Measurements from ENCODE around the gene ACACA. TPM values are rescaled to one million over a fixed set of nuclear protein-coding genes. Genes with fewer than 3 reads are reported as not detected.

The ACACA gene
- total and polyA plus RNA-seq, 3 experiments from 2014 or later: 7.5 to 51.1 (median 41.3) TPM

GRCh38 chr17:37135576-37135975, 271.1 kb downstream of the ACACA start:
- POLR2A ChIA-PET: no interaction called here
- H3K4me1 ChIP-seq (ENCODE audit: insufficient read depth, low read length): no peaks in the 10 kb centered on the region
- peak overlapping the region in 1 of 8 donors; percentile 1 for H3K27ac Mint-ChIP-seq

GRCh38 chr17:37134050-37134449, 272.6 kb downstream of the ACACA start:
- Mint-ChIP-seq H3K27ac (no peak overlapping the region), H3K4me3 (no peak overlapping the region), H3K36me3 (peaks cover 0 to 12% (median 10%) of the 10 kb centered on the region in 3 donors), H3K4me1 (no peaks in the 10 kb centered on the region), H3K27me3 (no peaks in the 10 kb centered on the region), H3K9me3 (no peaks in the 10 kb centered on the region)
- no peaks in the 10 kb centered on the region for H3K9me3 ChIP-seq (ENCODE audit: low read length)
- peak in 1 of 5 donors; percentile 2 for DNase-seq
- POLR2A ChIA-PET: no interaction called here
- no peaks in the 10 kb centered on the region for H3K27me3 ChIP-seq (ENCODE audit: insufficient read depth, low read length, poor library complexity, severe bottlenecking)
- H3K27ac ChIP-seq (ENCODE audit: low read depth, low read length): no peak overlapping the region
- CTCF ChIA-PET: no interaction called here
- no peaks in the 10 kb centered on the region for H3K4me1 ChIP-seq (ENCODE audit: insufficient read depth, low read length)
- H3K4me3 ChIP-seq (ENCODE audit: low read length): no peak overlapping the region
- H3K36me3 ChIP-seq (ENCODE audit: insufficient read depth, low read length): peaks cover 4% of the 10 kb centered on the region

More at GRCh38 chr17:37135576-37135975, 271.1 kb downstream of the ACACA start:
- DNase-seq: no peak
- no peaks in the 10 kb centered on the region for H3K27me3 ChIP-seq (ENCODE audit: insufficient read depth, low read length, poor library complexity, severe bottlenecking)
- CTCF ChIA-PET: no interaction called here
- Mint-ChIP-seq H3K9me3 (no peaks in the 10 kb centered on the region), H3K27me3 (no peaks in the 10 kb centered on the region), H3K4me1 (no peaks in the 10 kb centered on the region), H3K4me3 (no peak overlapping the region), H3K36me3 (peaks cover 0 to 6% (median 1%) of the 10 kb centered on the region in 3 donors)
- H3K36me3 ChIP-seq (ENCODE audit: insufficient read depth, low read length): no peaks in the 10 kb centered on the region
- no peaks in the 10 kb centered on the region for H3K9me3 ChIP-seq (ENCODE audit: low read length)
- no peak overlapping the region for H3K27ac ChIP-seq (ENCODE audit: low read depth, low read length)
- no peak overlapping the region for H3K4me3 ChIP-seq (ENCODE audit: low read length)

- H3K27me3 Mint-ChIP-seq: no peaks in the 10 kb centered on the region
Measured at GRCh38 chr17:37133136-37133535, 273.5 kb downstream of the ACACA start.

GRCh38 chr17:37131669-37132611, 274.7 kb downstream of the ACACA start:
- H3K4me1 Mint-ChIP-seq: no peaks in the 10 kb centered on the region
- Histone ChIP-seq H3K9me3 (ENCODE audit: low read length) (no peaks in the 10 kb centered on the region), H3K36me3 (ENCODE audit: insufficient read depth, low read length) (peaks cover 4% of the 10 kb centered on the region), H3K27me3 (ENCODE audit: insufficient read depth, low read length, poor library complexity, severe bottlenecking) (no peaks in the 10 kb centered on the region), H3K4me1 (ENCODE audit: insufficient read depth, low read length) (no peaks in the 10 kb centered on the region), H3K27ac (ENCODE audit: low read depth, low read length) (no peak overlapping the region), H3K4me3 (ENCODE audit: low read length) (no peak overlapping the region)
- H3K36me3 Mint-ChIP-seq: peaks cover 0 to 23% (median 11%) of the 10 kb centered on the region in 3 donors
- H3K27me3 Mint-ChIP-seq: no peaks in the 10 kb centered on the region
- no peak overlapping the region for H3K4me3 Mint-ChIP-seq
- DNase-seq: no peak
- peak overlapping the region in 1 of 8 donors; percentile 6 for H3K27ac Mint-ChIP-seq
- no peaks in the 10 kb centered on the region for H3K9me3 Mint-ChIP-seq
- ChIA-PET CTCF (no interaction called here), POLR2A (no interaction called here)

More at GRCh38 chr17:37133136-37133535, 273.5 kb downstream of the ACACA start:
- peaks cover 0 to 20% (median 10%) of the 10 kb centered on the region in 3 donors for H3K36me3 Mint-ChIP-seq
- no peak for DNase-seq
- no peaks in the 10 kb centered on the region for H3K4me1 Mint-ChIP-seq
- CTCF ChIA-PET: no interaction called here
- no peaks in the 10 kb centered on the region for H3K4me1 ChIP-seq (ENCODE audit: insufficient read depth, low read length)
- peaks cover 4% of the 10 kb centered on the region for H3K36me3 ChIP-seq (ENCODE audit: insufficient read depth, low read length)
- no peaks in the 10 kb centered on the region for H3K9me3 ChIP-seq (ENCODE audit: low read length)
- H3K27me3 ChIP-seq (ENCODE audit: insufficient read depth, low read length, poor library complexity, severe bottlenecking): no peaks in the 10 kb centered on the region
- H3K4me3 ChIP-seq (ENCODE audit: low read length): no peak overlapping the region
- peak overlapping the region in 1 of 8 donors; percentile 29 for H3K27ac Mint-ChIP-seq
- no peak overlapping the region for H3K27ac ChIP-seq (ENCODE audit: low read depth, low read length)
- H3K9me3 Mint-ChIP-seq: no peaks in the 10 kb centered on the region
- POLR2A ChIA-PET: no interaction called here
- no peak overlapping the region for H3K4me3 Mint-ChIP-seq

- H3K4me1 ChIP-seq (ENCODE audit: insufficient read depth, low read length): no peaks in the 10 kb centered on the region
- ChIA-PET POLR2A (no interaction called here), CTCF (no interaction called here)
- H3K36me3 Mint-ChIP-seq: peaks cover 0 to 32% (median 15%) of the 10 kb centered on the region in 3 donors
- H3K4me3 ChIP-seq (ENCODE audit: low read length): no peak overlapping the region
- H3K27me3 Mint-ChIP-seq: no peaks in the 10 kb centered on the region
- no peaks in the 10 kb centered on the region for H3K9me3 Mint-ChIP-seq
- no peaks in the 10 kb centered on the region for H3K9me3 ChIP-seq (ENCODE audit: low read length)
- peaks cover 4% of the 10 kb centered on the region for H3K36me3 ChIP-seq (ENCODE audit: insufficient read depth, low read length)
- H3K4me3 Mint-ChIP-seq: no peak overlapping the region
- DNase-seq: no peak
- no peaks in the 10 kb centered on the region for H3K27me3 ChIP-seq (ENCODE audit: insufficient read depth, low read length, poor library complexity, severe bottlenecking)
- H3K27ac Mint-ChIP-seq: no peak overlapping the region
- no peaks in the 10 kb centered on the region for H3K4me1 Mint-ChIP-seq
- no peak overlapping the region for H3K27ac ChIP-seq (ENCODE audit: low read depth, low read length)
Measured at GRCh38 chr17:37130984-37131446, 275.6 kb downstream of the ACACA start.

GRCh38 chr17:37124821-37125173, 281.8 kb downstream of the ACACA start:
- H3K4me3 ChIP-seq (ENCODE audit: low read length): no peak overlapping the region
- H3K9me3 ChIP-seq (ENCODE audit: low read length): no peaks in the 10 kb centered on the region
- Mint-ChIP-seq H3K27ac (no peak overlapping the region), H3K4me1 (no peaks in the 10 kb centered on the region), H3K27me3 (no peaks in the 10 kb centered on the region), H3K4me3 (no peak overlapping the region), H3K9me3 (no peaks in the 10 kb centered on the region), H3K36me3 (peaks cover 23 to 75% (median 27%) of the 10 kb centered on the region in 3 donors)
- ChIA-PET CTCF (interaction anchor here (1.4 kb wide), 1 partner anchor 12 kb away, joined by 3 read pairs; no protein-coding TSS in a partner anchor), POLR2A (no interaction called here)
- H3K4me1 ChIP-seq (ENCODE audit: insufficient read depth, low read length): no peaks in the 10 kb centered on the region
- no peaks in the 10 kb centered on the region for H3K27me3 ChIP-seq (ENCODE audit: insufficient read depth, low read length, poor library complexity, severe bottlenecking)
- H3K27ac ChIP-seq (ENCODE audit: low read depth, low read length): no peak overlapping the region
- no peak for DNase-seq
- H3K36me3 ChIP-seq (ENCODE audit: insufficient read depth, low read length): peaks cover 4% of the 10 kb centered on the region

GRCh38 chr17:37123941-37124820, 282.5 kb downstream of the ACACA start:
- no peaks in the 10 kb centered on the region for H3K4me1 Mint-ChIP-seq
- no peaks in the 10 kb centered on the region for H3K27me3 Mint-ChIP-seq
- peaks cover under 1% of the 10 kb centered on the region for H3K36me3 ChIP-seq (ENCODE audit: insufficient read depth, low read length)
- no peak overlapping the region for H3K4me3 Mint-ChIP-seq
- H3K9me3 ChIP-seq (ENCODE audit: low read length): no peaks in the 10 kb centered on the region
- H3K9me3 Mint-ChIP-seq: no peaks in the 10 kb centered on the region
- ChIA-PET POLR2A (no interaction called here), CTCF (interaction anchor here (1.4 kb wide), 1 partner anchor 11 kb away, joined by 3 read pairs; no protein-coding TSS in a partner anchor)
- no peak overlapping the region for H3K4me3 ChIP-seq (ENCODE audit: low read length)
- no peak for DNase-seq
- no peaks in the 10 kb centered on the region for H3K27me3 ChIP-seq (ENCODE audit: insufficient read depth, low read length, poor library complexity, severe bottlenecking)
- no peak overlapping the region for H3K27ac Mint-ChIP-seq
- H3K4me1 ChIP-seq (ENCODE audit: insufficient read depth, low read length): no peaks in the 10 kb centered on the region
- H3K36me3 Mint-ChIP-seq: peaks cover 23 to 69% (median 27%) of the 10 kb centered on the region in 3 donors
- H3K27ac ChIP-seq (ENCODE audit: low read depth, low read length): no peak overlapping the region

- peaks cover 23 to 66% (median 30%) of the 10 kb centered on the region in 3 donors for H3K36me3 Mint-ChIP-seq
- no peaks in the 10 kb centered on the region for H3K36me3 ChIP-seq (ENCODE audit: insufficient read depth, low read length)
- no peak overlapping the region for H3K27ac ChIP-seq (ENCODE audit: low read depth, low read length)
Measured at GRCh38 chr17:37123386-37123785, 283.2 kb downstream of the ACACA start.

More at GRCh38 chr17:37123386-37123785, 283.2 kb downstream of the ACACA start:
- H3K27ac Mint-ChIP-seq: no peak overlapping the region
- H3K9me3 ChIP-seq (ENCODE audit: low read length): no peaks in the 10 kb centered on the region
- H3K4me1 Mint-ChIP-seq: no peaks in the 10 kb centered on the region
- no peak overlapping the region for H3K4me3 ChIP-seq (ENCODE audit: low read length)
- POLR2A ChIA-PET: no interaction called here
- no peaks in the 10 kb centered on the region for H3K27me3 Mint-ChIP-seq
- no peaks in the 10 kb centered on the region for H3K4me1 ChIP-seq (ENCODE audit: insufficient read depth, low read length)
- CTCF ChIA-PET: no interaction called here
- H3K4me3 Mint-ChIP-seq: no peak overlapping the region
- no peaks in the 10 kb centered on the region for H3K9me3 Mint-ChIP-seq
- no peaks in the 10 kb centered on the region for H3K27me3 ChIP-seq (ENCODE audit: insufficient read depth, low read length, poor library complexity, severe bottlenecking)
- DNase-seq: no peak

Data from CD8-positive, alpha-beta memory T cell (primary cell).